NCI-H524 (cell line): ENCODE measurements around the gene CCDC178.
A peak's percentile ranks its signal among the peaks of the same experiment; 100 is the strongest.
"Not testable (repeated sequence)": the region's sequence is repeated elsewhere in the genome, so short reads cannot be mapped to it uniquely, and the experiment has no call there.

ENCODE experiments used
- DNase-seq, 2 experiments: peaks; one replicate each; lab custom pipeline; 2025; lab: John Stamatoyannopoulos, UW

CCDC178 gene

GRCh38 chr18:32983721-32984120 lies 456.8 kb downstream of the CCDC178 start:
- DNase-seq, result no peak

- DNase-seq, result peak in 1 of 2 experiments; percentile 19
Observed at GRCh38 chr18:32980896-32981295, 459.6 kb downstream of the CCDC178 start.

DNA sequence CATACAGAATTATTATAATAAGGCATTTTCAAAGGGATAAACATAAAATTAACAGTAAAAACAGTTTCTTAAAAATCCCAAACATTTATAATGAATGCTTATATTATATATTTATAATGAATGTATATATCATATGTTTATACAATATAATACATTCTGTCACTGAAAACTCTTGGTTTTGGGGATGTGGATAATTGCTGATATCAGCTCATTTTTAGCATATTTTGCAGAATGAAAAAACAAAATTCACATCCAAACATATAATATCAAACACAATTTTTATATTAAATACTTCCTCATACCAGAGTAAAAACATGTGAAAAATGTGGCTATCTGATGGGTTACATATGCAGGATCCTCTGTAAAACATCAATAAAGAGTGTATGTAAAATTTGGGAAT lies 465.0 kb downstream of the CCDC178 start:
- no peak for DNase-seq

DNA sequence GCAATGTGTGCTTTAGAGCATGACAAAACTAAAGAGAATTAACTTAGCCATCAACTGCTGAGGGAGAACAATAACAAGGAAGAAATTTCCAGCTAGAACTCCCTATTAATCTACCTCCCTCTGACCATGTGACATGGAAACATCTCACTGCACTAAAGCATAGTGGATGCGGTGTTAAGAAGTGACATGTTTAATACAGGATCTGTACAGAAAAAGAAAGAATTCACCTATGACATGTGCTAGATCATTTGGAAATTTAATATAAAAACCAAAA lies 465.4 kb downstream of the CCDC178 start:
- no peak for DNase-seq

DNA sequence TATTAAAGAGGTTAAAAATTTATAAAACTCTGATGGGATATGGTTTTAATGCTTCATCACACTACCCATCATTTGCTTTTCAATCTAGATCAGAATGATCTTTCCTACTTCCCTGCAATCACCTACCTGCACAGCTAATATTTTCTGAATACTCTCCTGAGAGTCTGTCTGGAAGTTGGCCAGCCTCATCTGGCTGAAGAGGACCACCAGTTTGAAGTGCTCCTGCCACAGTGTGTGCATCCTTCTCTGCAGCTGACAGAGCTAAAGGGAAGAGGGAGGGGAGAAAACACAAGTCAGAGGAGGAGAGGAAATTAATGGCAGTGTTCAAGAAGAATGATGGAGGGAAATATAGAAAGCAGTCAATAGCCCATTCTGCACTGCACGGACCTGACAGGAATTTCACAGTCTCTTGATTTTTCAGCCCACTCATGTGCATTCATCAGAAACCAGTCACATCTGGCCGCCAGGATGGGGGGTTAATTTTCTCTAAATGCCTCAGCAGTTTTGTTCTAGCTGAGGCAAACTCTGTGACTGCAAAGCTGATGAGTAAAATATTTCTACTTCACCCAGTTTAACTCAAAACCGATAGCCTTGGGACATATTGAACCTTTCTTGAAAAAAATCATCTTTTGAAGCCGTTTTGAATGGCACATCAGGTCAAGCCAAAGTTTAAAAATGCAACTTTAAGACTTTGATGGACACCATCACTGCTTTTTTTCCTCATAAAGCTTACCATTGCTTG lies 465.9 kb downstream of the CCDC178 start:
- peak in 1 of 2 experiments; percentile 31 for DNase-seq

DNA sequence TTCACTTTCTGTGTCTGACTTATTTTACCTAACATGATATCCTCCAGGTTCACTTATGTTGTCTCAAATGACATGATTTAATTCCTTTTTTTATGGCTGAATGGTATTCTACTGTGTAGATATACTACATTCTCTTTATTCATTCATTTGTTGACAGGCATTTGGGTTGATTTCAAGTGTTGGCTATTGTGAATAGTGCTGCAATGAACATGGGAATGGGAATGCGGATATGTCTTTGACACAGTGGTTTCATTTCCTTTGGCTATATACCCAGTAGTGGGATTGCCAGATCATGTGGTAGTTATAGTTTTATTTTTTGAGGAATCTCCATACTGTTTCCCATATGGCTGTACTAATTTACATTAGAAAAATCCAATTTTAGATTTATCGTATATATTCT lies 472.3 kb downstream of the CCDC178 start:
- no peak for DNase-seq

DNA sequence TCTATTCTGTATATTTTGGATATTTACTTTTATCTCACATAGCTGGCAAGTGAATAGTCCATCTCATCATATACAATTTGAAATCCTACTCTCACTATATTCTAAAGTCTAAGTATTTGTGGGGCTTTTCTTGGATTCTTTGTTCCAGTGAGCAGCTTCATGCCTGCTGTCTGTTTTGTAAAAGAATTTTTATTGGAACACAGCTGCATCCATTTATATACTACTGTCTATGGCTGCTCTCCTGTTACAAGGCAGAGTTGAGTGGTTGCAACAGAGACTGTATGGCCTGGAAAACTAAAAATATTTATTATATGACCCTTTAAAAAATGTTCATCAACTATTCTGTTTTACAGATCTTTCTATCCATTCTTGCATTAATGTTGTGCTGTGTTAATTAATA lies 474.4 kb downstream of the CCDC178 start:
- no peak for DNase-seq

DNA sequence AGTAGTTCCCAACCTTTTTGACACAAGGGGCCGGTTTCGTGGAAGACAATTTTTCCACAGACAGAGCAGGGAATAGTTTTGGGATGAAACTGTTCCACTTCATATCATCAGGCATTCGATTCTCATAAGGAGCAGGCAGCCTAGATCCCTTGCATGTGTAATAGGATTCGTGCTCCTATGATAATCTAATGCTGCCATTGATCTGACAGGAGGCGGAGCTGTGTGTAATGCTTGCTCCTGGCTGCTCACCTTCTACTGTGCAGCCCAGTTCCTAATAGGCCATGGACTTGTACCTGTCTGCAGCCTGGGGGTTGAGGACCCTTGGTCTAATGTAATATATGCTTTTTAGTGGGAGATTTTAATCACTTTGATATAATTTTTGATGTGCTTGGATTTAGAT lies 479.0 kb downstream of the CCDC178 start:
- no peak for DNase-seq

GRCh38 chr18:32958746-32959145 lies 481.8 kb downstream of the CCDC178 start:
- DNase-seq, result no peak

GRCh38 chr18:32956591-32957315 lies 483.8 kb downstream of the CCDC178 start:
- no peak for DNase-seq

- not testable (repeated sequence) for DNase-seq
Observed at GRCh38 chr18:32952318-32952717, 488.2 kb downstream of the CCDC178 start.

DNA sequence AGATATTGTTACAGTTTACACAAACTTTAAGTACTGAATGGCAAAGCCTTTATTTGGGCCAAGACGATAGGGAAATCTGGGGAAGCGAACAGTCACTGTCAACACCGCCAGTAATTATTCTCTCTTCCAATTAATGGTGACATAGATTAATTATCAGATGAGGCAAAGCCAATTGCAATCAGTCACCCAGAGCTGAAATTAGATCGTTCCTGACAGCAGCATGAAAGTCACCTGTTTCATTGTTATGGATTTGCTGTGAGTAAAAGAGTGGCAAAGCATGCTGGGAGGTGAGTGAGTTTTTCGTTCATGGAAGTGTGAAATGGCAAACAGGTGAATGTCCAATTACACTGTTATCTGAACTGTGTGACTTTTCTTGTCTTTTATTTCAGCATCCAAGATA lies 502.9 kb downstream of the CCDC178 start:
- no peak for DNase-seq

DNA sequence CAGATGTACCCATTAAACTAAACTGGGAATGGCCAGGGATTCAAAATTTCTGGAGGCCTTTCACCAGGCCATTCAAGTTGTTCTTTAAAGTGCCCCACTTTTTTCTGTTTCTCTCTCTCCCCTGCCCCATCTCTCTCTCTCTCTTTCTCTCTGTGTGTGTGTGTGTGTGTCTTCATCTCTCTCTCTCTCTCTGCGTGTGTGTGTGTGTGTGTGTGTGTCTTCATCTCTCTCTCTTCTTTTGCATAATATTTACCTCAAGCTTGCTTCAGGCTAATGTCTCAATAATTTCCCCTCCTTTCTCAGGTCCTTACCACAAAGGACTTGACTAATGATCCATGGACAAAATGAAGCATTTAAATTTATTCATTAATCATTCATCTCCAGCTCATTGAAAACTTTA lies 503.5 kb downstream of the CCDC178 start:
- no peak for DNase-seq

- DNase-seq, result no peak
Observed at GRCh38 chr18:32934201-32934600, 506.3 kb downstream of the CCDC178 start.

- peak; percentile 10 to 36 for DNase-seq
Observed at GRCh38 chr18:32930695-32931301, 509.7 kb downstream of the CCDC178 start.

DNA sequence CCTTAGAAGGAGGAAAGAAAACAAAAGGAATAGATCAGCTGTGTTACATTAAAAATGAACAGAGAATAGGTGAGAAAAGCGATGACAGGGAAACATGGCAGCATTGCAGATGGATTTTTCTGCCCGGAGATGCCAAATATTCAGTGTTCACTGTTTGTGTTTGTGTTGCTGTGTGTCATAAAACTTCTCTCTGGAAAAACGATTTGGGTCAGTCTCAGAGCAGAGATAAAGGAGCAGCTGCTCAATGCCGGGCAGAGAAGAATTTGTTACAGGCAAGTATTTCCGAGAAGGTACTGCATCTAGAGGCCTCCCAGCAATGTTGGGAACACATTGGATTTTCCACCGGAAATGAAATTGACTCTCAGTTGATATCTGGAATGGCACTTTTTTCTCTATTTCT lies 511.3 kb downstream of the CCDC178 start:
- no peak for DNase-seq

- DNase-seq, result peak; percentile 17 to 82
Observed at GRCh38 chr18:32922951-32923430, 517.5 kb downstream of the CCDC178 start.

GRCh38 chr18:32920796-32921787 lies 519.4 kb downstream of the CCDC178 start:
- DNase-seq, result no peak

DNA sequence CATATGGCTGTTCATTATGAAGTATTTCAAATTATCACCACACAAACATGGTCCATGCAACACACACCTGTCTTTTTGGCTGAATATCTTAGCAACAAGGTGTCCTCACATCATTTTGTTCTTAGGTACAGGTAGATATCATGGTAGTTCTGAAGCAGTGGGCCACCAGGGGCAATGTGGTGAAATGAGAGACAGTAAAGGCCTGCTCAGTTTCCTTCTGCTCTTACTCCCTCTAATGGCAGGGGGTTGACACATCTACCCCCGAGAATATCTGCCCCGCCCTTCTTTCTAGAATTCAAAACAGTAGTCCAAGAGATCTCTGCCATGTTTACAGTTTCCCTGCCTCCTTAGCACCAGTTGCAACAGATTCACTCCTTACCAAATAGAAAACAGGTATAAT lies 520.7 kb downstream of the CCDC178 start:
- DNase-seq, result peak; percentile 26 to 73

DNA sequence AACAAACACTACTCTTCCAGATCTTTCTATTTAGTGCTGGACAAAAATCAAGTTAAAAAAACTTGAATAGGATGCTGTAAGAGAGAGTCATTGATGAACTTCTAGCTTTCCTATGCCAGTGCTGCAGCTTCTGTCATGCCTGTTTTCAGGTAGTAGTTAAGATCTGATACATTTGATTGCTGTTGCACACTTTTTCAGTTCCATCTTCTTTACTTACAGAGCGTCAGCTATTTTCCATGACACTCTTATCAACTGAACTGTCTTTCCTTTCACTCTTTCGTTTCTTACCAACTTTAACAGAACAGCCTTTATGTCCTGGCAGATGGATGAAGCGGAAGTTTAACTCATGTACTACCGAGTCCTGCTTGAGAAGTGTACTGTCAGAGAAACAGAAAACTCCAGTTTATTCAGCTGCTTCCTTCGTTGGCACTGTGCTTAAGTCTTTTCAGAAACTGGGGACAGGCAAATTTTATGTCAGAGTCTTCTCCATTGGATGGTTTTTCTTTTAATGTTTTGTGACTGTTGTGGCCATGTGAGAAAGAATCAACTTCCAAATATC lies 521.8 kb downstream of the CCDC178 start:
- DNase-seq, result no peak

DNA sequence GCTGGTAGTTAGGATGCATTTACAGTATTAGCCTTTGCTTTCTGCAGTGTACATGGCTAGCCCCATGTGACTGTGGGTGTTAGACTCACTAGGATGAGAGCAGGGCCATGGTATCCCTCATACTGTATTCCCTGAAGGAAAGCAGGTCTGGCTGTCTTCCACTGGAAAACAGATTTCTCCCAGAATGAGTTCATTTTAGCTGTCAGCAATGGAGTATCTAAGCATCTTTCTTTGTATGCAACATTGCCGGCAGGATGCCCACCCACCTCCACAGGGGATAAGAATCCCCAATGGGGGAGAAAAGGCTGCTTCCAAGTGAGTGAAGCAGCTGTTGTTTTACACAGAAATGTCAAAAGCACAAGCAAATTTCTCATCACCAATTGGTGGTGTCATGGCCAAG lies 525.0 kb downstream of the CCDC178 start:
- DNase-seq, result no peak
